ENCODE measurements around the gene MCTP1.

Gene MCTP1

DNA sequence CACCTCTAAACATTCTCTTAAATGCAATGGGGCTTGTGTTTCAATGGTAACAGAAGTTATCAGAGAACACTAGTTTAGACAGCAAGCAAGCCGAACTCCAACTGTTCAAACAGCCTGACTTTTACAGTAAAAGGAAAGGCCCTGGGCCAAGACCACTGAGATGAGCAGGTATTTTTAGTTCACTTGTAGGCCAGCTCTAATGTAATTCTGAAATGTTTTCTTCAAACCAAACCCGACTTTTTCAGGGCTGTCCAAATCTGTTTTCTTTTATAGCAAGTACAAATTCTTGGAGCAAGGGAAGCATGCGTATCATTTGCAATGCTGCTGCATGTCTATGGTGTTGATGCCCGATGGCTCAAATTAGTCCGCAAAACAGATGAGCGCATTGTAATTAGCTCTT, 473.6 kb downstream of the MCTP1 start:
- no peak for DNase-seq (ENCODE audit: low read depth in 2 of 2)

DNA sequence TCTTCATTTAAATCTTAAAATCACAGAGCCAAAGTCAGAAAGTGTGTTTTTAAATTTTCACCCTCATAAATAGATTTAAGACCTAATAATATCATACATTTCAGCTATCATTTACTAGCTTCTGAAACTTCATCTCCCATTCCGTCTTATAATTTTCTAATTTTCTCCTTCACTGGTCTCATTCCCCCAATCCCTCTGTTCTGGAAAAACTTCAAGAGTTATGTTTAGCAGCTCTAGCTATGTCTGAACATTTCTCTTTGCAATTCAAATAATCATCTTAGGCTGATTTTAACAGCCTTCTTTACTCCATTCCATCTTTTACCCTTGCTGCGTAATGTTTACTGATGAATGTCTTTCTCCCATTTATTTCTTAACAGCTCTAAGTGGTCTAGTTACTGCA, 474.0 kb downstream of the MCTP1 start:
- no peak for DNase-seq (ENCODE audit: low read depth in 2 of 2)

DNA sequence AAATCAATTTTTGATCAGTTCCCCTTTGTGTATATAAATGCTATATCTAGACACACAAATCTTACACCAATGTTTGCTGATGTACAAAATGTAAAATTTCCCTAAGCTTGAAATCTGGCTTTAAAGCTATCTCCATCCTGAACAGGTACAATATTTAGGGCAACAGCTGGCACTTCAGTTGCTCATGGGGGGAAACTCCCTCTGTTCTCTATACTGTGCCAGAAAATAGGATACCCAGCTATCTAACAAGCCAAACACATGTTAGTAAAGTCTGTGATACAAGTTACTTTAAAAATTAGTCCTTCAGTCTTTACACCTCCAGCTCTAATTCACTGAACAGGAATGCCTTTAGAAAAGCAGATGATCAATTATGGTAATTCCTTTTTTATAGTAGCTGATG, 474.6 kb downstream of the MCTP1 start:
- no peak for DNase-seq (ENCODE audit: low read depth in 2 of 2)

DNA sequence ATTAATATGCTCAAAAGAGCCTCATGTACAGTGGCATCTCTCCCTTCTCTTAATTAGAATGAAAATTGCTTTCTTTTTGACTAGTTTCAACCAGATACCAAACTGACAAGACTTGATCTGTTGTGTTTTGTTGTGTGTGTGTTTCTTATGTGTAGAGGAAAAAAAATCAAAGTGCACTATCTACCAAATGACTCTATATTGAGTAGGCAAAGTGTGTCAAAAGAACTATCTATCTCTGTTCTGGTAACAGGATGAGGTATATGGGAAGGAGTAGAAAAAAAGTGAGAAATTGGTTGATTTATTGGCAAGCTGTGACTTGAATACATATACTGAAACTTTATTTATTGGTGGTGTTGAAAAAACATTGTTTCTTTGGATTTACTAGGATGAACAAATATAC, 476.4 kb downstream of the MCTP1 start:
- DNase-seq (ENCODE audit: low read depth in 2 of 2) = no peak

DNA sequence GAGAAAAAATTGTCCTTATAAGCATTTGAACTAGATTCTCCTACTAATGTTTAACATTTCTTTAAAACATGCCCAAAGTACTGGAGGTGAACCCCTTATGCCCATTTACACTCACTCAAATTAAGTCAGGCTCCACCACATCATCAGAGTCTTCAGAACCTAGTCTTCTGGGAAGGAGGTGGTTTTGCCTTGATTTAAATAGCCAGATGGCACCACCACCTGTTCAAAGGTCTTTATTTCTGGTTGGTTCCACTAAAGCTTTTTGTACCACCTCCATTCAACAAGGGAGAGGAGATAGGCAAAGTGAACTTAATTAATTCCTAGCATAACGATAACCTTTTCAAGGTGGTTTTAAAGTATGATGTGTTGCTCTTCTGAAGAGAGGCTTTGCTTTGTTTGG, 476.9 kb downstream of the MCTP1 start:
- no peak for DNase-seq (ENCODE audit: low read depth in 2 of 2)

DNA sequence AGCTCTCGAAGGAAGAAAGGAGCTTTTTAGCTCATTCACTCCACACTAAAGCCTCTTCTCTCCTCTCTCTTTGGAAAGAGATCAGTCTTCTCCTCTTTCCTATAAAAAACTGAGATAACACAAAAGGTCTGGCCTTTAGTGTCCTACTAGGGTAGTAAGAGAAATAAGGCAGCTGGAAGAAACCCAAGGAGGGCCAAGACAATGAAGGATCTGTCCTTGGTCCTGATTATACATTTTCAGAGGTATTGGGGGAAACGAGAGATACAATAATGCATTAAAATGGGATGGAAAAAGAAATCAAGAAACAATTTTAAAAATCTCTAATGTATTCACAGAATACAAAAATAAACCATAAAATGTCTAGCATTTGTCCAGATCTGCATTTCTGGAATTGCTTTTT, 482.4 kb downstream of the MCTP1 start:
- DNase-seq (ENCODE audit: low read depth in 2 of 2) = no peak

DNA sequence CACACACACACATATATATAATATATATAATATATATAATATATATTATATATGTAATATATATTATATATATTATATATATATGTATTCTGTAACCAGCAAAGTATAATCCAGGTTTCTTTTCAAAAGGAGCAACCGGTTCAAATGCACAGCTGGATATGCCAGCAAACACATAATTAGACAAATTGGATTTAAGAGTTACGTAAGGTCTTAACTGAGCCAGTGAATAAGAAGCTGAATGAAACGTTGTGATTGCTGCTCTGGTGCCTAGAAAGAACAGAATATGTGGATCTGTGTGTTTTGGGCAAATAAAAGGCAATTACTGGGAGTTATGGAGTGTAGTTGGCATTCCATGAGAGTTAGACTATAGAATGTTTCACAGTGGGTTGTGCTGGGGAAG, 488.3 kb downstream of the MCTP1 start:
- no peak for DNase-seq (ENCODE audit: low read depth in 2 of 2)

DNA sequence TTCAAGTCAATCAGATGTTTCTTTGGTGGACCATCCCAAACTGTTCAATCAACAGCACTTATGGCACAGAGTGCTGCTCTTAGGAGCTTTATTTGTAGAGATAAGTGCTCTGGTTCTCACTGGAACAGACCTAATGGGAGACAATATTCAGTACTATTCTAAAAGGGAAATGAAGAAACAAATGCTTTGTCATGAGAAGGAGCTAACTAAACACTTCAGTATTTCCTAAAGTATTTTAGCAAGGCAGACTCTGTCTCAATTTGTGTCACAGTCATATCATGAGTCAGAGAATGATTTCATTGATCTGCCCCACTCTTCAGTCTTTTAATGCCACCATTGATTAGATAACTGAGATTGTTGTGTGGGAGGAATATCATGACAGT, 491.1 kb downstream of the MCTP1 start:
- DNase-seq (ENCODE audit: low read depth in 2 of 2) = no peak

DNA sequence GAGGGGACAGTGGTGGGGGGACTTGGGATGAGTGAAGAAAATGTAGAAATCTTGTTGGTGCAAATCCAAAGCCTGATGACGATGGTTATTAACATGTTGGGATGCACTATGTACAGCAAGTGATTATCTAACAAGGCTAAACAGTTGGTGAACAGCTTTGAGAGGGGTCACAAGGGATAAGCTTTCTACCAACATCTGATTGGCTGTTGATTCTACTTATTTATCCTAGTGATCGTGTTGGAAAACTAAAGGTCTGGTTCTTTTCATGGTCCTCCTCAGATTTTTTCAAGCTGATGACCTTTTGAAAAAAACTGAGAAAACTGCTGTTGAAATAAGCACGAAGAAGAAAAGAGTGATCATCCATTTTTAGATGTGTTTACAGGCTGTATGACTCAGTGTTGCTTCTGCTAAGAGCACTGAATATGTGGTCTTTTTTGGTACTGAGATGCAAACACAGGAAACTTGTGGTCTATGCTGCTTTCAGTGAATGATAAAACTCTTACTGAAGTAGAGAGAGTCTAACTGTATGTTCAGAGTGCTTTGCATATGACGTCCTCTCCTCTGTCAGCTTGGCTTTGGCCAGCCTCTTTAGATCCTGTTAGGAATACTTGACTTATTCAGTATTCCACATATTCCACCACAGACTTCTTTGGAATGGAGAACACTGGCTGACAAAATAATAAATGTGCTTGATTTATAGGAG, 491.6 kb downstream of the MCTP1 start:
- peak in 1 of 2 donors; percentile 3 for DNase-seq (ENCODE audit: low read depth in 2 of 2)

DNA sequence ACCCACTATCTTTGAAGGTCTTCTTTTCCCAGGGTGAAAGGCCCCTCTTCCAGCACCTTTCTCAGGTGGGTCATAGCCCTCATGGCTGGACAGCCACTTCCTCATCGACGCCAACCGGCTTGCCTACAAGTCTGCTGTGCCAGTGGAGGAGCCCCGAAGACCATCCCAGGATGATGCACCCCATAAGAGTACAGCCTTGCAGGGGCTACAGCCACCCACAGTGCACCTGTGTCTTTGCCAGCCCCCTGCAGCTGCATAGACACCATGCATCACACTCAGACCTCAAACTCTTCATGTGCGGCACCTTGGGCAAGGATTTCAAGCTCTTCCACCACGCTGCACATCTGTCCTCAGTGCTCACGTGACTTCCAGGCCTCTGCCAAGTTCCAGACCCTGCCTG, 493.1 kb downstream of the MCTP1 start:
- DNase-seq (ENCODE audit: low read depth in 2 of 2) = no peak

DNA sequence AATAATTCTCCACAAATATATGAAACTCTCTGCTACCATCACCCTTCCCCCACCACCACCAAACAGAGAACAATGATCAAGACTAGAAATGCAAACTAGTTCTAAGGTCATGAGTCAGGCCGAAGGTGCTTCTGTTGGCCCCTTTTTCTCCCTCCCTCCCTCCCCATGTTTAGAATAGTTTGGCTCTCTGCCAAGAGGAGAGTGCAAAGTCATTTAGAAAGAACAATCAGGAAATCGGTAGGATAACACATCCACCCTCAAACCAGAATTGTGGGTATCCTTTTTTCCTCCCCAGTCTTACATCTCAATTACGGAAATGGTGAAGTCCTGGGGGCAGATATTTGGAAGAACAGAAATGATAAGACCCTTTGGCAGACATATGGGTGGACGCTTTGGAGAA, 496.4 kb downstream of the MCTP1 start:
- no peak for DNase-seq (ENCODE audit: low read depth in 2 of 2)

DNA sequence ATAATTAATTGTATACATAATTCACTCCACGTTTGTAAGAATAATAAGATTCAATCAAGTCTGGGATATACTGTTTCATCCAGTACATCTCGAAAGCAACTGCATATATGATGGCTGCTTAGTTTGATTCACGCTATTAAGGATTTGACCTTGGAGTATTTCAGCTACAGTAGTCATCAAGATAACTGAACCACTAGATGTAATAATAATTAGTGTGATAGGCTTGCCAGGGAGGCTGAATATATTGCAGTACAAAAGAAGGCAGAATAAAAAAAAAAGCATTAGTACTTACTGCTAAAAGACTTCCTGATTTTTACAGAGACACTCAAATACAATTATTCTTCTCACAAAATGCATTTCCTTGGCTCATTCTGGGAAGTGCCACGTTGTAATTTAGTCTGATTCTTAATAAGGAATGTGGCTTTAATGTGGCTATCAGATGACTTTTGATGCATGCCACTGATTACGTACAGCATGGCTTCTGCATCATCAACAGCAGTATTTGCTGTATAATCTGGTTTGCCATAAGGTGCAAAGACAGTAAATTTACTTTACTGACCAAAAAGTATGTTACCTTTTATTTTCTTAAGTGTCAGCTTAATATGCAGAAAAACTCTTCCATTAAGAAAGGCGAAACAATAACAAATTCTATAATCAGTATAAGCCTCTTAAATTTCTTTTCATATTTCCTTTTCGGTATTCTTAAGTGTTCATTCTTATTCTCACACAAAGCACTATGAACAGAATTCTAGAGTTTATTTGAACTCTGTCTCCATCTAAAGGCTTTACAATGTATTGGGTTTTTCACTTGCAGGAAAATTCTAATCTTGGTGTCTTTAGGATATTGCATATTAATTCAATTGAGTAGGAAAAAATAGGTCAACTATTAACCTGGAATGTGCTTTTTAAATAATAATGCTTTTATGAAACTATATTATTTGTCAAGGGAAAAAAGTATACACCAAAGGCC, 500.1 kb downstream of the MCTP1 start:
- DNase-seq (ENCODE audit: low read depth in 2 of 2) = no peak

DNA sequence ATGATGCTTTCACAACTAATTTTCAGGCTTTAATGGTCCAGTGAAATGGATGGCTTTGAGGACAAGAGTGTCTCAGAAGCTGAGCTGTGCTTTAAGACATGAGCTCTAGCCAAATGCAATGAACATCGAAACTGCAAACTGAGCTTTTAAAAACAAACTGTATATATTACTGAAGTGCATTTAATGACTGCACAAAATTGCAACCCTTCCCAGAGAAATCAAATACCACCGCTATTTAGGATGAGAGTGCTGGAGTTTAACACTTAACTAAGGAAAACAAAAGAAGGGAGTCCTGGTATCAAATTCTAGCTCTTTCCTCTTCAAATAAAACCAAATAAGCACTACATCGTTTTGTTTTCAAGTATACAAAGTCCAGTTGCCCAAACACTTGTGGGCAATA, 502.5 kb downstream of the MCTP1 start:
- DNase-seq (ENCODE audit: low read depth in 2 of 2) = no peak

DNA sequence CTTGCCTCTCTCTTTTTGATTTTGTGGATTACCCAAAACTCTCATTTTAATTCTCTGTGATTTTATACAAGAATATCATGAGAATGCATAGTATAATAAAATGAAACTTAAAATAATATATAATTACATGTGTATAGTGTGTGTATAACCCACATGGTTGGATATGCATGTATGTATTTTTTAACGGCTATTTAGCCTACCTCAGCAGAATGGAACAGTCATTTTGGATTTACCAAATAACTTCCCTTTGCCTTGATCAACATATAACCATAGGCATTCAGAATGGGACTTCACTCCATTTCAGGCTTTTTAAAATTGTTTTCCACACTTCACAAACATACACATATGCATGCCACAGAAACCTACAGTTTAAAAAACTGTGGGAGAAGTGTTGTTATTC, 505.2 kb downstream of the MCTP1 start:
- DNase-seq (ENCODE audit: low read depth in 2 of 2) = no peak

DNA sequence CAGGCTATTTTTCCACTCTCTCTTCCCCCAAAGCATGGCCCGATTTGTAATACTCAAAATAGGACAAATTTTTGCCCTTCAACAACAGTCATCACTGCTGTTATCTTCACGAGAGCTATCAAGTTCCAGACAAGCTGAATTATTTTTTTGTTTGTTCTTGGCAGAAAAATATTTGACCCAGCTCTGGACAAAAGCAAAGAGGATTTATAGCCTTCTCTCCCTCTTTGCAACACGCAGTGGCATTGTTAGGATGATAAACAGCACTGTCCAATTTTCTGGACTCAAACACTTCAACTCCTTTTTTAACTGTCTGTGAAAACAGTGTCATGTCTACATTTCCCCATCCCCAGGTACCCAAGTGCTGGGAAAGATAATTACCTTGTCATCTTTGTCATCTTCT, 506.2 kb downstream of the MCTP1 start:
- no peak for DNase-seq (ENCODE audit: low read depth in 2 of 2)

DNA sequence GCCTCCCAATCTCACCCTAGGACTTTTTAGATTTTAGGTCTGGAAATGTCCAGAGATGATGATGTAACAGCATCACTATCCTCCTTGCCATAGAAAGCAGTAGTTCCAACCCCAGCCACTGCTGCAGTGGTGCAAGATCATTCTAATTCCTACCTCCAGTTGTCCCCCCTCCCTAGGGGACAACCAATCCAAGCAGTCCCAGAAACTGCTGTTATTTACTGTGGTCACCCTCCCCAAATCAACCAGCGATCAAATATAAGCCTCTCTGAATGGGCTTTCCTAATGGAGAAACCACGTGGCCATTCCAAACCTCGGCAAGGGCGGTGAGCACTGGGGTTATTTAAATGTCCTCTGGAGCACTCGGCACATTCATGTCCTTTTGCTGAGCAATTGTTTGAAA, 506.6 kb downstream of the MCTP1 start:
- no peak for DNase-seq (ENCODE audit: low read depth in 2 of 2)

DNA sequence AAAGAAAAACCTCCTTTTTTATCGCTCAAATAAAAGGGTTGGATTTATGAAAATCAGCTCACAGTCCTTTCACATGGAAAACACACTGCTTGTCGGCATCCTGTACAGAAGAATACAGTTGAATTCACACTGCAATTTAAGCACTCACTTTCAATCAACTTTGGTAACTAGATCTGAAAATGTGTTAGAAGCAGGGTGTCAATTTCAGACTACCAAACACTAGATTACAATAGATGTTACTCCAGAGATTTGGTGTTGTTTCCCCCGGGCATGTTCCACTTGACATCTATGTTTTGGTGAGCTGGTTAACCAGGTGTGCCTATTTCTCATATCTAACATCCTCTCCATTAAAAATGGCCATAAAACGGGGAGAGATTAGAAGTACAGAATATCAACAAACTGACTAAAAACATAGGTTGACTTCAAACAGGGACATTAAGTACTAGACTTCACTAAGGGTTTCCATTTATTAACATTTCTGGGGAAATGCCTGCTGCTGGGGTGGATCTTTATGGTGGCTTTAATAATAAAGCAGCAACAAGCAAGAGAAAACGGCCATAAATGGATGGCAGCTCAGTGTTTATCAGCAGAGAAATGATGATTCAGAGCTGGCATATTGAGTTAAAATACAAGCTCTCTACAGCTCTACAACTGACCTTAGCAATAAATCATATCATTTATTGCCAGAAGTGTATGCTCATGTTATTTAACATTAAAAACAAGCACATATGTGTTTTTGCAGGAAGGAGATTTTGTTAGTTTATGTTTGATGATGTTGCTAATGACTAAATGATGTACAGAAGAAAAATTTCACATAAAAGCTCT, 507.6 kb downstream of the MCTP1 start:
- no peak for DNase-seq (ENCODE audit: low read depth in 2 of 2)

DNA sequence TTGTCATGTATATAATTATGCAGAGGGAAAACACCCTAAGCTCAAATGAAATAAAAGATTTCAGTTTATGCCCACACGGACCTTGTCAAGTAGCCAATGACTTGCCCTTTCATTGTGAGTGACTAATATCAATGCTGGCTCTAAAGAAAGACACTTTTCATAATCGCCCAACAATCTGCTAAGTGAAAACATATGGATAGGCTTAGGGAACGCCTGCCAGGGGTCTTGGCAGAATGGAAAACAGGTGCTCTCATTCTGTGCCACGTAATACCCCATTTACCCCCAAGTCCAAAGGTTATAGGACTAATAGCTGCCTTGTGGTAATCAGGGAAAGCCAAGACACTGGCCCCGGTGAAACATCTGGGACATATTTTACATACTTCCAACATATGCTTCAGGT, 508.7 kb downstream of the MCTP1 start:
- DNase-seq (ENCODE audit: low read depth in 2 of 2) = no peak

DNA sequence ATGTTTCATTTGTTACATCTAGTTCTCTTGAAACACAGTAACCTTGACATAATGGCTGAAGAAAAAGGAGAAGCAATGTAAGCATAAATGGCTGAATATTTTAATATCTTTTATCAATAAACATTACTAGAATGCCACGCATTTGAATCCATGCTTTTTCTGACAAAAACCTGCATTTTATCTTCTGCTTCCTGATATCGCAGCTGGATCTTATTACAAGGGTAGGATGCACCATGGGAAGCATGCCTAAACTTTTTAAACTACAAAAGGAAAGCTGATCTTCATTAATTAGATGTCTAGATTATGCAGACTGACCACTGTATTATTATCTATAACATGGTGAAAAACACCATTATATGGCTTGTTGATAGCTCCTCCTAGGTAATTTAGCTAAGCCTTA, 509.8 kb downstream of the MCTP1 start:
- DNase-seq (ENCODE audit: low read depth in 2 of 2) = no peak

DNA sequence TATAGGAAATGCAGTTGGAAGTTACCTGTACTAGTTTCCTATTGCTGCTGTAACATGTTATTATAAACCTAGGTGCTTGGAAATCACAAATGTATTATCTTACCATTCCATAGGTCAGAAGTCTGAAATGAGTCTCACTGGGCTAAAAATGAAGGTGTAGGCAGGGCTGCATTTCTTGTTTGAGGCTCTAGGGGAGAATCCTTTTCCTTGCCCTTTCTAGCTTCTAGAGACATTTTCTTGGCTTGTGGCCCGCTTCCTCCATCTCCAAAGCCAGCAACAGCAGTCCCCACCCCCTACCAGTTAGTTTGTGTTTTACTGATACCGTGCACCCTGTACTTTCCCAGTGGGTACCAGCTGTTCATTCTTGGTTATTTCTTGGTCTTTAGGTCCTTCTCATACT, 513.2 kb downstream of the MCTP1 start:
- DNase-seq (ENCODE audit: low read depth in 2 of 2) = no peak

DNA sequence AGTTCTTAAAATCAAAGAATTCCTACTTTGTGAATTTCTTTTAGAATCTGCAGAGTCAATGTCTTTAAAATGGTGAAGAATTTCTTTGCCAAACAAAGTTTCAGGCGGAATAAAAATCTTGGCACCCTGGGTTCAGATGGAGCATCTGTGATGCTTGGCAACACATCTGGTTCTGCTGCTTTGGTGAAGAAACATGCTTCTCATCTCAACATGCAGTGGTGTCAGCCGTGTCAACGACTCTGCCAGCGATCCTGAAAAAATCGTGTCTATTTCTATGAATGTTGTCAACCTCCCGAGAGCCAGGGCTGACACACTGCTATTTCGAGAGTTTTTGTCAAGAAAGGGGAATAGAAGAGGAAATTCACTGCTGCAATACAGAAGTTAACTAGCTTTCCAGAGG, 514.9 kb downstream of the MCTP1 start:
- DNase-seq (ENCODE audit: low read depth in 2 of 2) = no peak

DNA sequence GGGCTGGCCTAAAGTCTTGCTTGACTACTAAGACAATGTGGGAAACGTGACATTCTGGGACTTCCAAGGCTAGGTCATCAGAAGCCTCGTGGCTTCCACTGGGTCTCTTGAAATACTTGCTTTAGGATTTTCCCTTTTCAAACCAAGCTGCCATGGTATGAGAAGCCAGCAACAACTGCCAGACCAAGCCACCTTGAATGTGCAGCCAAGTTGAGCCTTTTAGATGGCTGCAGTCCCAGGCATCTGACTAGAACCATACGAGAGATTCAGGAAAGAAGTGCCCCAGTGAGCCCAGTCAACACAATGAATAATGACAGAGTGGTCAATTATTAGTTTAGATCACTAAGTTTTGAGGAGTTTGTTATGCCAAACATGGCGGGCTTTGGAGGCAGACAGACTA, 523.1 kb downstream of the MCTP1 start:
- DNase-seq (ENCODE audit: low read depth in 2 of 2) = no peak

Measured in activated CD8-positive, alpha-beta memory T cell treated with anti-CD3 and anti-CD28 coated beads for 4 hours (primary cell).